Right lobe of liver (tissue), 4 donors: ENCODE results near the gene PRKACB.

ENCODE experiments used
- CTCF ChIP-seq, 4 donors: fragments of 200-600 bp in 3 of 4; fragments of 450-650 bp in 1 of 4; IDR thresholded peaks; one replicate each; pipeline versions ENCODE4 v1.5.1 to v1.8.0; 2016 to 2022; ENCODE audit warnings: antibody characterized with exemption in 4 of 4, mild to moderate bottlenecking in 2 of 4
- POLR2A ChIP-seq: fragments of 450-650 bp; IDR thresholded peaks from one replicate; pipeline ENCODE4 v1.6.1; 2017; ENCODE audit warnings: antibody characterized with exemption, mild to moderate bottlenecking
- donor health status: DM: no; HTN: no; CAD: no.
- donor health status: DM: no; HTN: no; CAD: no.
- donor health status: DM: no; HTN: yes; CAD: no.

DNA sequence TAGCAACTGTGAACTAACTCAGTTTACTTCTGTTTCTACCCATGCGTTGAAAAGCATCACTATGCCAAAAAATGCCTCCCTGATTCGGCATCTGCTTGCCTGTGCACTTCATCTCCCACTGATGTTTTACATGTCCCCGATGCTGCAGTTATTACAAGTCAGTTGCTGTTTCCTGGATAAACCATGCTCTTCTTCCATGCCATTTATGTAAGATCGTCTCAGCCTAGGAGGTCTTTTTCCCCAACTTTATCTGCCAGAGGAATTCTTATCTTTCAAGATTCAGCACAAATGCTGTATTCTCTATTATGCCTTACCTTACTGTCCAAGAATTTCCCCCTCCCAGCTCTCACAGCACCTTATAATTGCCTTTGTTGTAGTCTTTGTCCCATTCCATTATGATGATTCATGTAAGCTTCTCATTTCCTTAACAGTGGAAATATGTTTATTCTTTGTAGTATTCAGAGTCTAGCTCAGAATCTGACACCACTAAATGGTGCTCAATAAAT is 30.0 kb downstream of the PRKACB start:
- TF ChIP-seq CTCF (IDR thresholded peaks at IDR 0.05) (no peak), POLR2A (no peak)
